Measurements from ENCODE around the gene CHIT1.

DNA sequence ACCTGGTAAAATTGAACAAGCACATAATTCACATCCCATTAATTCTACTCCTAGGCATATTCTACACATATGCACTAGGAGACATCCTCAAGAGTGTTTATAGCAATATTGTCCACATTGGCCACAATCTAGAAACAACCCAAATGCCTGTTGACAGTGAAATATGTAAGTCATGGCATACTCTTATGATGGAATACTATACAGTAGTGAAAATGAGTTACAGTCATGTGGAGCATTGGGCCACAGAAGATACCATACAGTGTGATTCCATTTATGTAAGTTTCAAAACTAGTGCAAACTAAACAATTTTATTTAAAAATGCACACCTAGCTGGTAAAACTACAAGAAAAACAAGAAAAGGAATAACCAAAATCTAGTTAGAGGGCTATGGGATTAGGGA lies 19.1 kb downstream of the CHIT1 start:
- TF ChIP-seq CREM (IDR thresholded peaks at IDR 0.05; ENCODE audit: low read depth) (no peak), ARNT (IDR thresholded peaks at IDR 0.05) (no peak)
- TF ChIP-seq, protein P1, sequence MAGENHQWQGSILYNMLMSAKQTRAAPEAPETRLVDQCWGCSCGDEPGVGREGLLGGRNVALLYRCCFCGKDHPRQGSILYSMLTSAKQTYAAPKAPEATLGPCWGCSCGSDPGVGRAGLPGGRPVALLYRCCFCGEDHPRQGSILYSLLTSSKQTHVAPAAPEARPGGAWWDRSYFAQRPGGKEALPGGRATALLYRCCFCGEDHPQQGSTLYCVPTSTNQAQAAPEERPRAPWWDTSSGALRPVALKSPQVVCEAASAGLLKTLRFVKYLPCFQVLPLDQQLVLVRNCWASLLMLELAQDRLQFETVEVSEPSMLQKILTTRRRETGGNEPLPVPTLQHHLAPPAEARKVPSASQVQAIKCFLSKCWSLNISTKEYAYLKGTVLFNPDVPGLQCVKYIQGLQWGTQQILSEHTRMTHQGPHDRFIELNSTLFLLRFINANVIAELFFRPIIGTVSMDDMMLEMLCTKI (IDR thresholded peaks at IDR 0.05; ENCODE audit: partially characterized antibody): no peak
- TF ChIP-seq, protein P2, sequence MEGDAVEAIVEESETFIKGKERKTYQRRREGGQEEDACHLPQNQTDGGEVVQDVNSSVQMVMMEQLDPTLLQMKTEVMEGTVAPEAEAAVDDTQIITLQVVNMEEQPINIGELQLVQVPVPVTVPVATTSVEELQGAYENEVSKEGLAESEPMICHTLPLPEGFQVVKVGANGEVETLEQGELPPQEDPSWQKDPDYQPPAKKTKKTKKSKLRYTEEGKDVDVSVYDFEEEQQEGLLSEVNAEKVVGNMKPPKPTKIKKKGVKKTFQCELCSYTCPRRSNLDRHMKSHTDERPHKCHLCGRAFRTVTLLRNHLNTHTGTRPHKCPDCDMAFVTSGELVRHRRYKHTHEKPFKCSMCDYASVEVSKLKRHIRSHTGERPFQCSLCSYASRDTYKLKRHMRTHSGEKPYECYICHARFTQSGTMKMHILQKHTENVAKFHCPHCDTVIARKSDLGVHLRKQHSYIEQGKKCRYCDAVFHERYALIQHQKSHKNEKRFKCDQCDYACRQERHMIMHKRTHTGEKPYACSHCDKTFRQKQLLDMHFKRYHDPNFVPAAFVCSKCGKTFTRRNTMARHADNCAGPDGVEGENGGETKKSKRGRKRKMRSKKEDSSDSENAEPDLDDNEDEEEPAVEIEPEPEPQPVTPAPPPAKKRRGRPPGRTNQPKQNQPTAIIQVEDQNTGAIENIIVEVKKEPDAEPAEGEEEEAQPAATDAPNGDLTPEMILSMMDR (IDR thresholded peaks at IDR 0.05 in 2 of 3, conservative IDR thresholded peaks at IDR 0.05 in 1 of 3; ENCODE audit: insufficient read depth in 2 of 3, low read depth in 1 of 3, low read length in 3 of 3): no peak
